Left lobe of liver (tissue), 2 donors: ENCODE measurements around the gene TXNDC9. TPM values are rescaled to one million over a fixed set of nuclear protein-coding genes. Genes with fewer than 3 reads are reported as not detected.
"Not testable (repeated sequence)": the region's sequence is repeated elsewhere in the genome, so short reads cannot be mapped to it uniquely, and the experiment has no call there.

Experiments used
- ATAC-seq: fragments of 200-7000 bp; cut with Tn5 transposase; one replicate; pipeline ENCODE4 v1.9.1; 2020; ENCODE audit warnings: mild to moderate bottlenecking, moderate library complexity
- DNase-seq: peaks from one replicate; pipeline ENCODE4 v3.0.0-alpha.2; 2020; ENCODE audit warnings: low spot score
- total RNA-seq: library from RNA; stranded (reverse); gene quantifications from one replicate; pipeline ENCODE4 v1.2.1, GENCODE V29; 2021
- donor health status: DM: no; HTN: no; CAD: no; lungs with moderate emphysema.
- donor health status: DM: no; HTN: yes; CAD: no.

TXNDC9 gene
- 8.2 TPM for total RNA-seq

GRCh38 chr2:99335911-99336803, at the start of gene TXNDC9:
TSS of gene TXNDC9 (minus strand) at chr2:99336333. CDS start at chr2:99333210, 3,123 bp downstream.
- ATAC-seq (peak; percentile 87), DNase-seq (peak; percentile 99)

GRCh38 chr2:99382143-99382542, 46.0 kb upstream of the TXNDC9 start:
- DNase-seq = no peak
- peak; percentile 82 for ATAC-seq

GRCh38 chr2:99380376-99381010, 44.4 kb upstream of the TXNDC9 start:
- DNase-seq (no peak), ATAC-seq (peak; percentile 47)

GRCh38 chr2:99377879-99378278, 41.7 kb upstream of the TXNDC9 start:
- DNase-seq (no peak), ATAC-seq (no peak)

- DNase-seq (no peak), ATAC-seq (no peak)
These were observed 40.2 kb upstream of the TXNDC9 start for GRCh38 chr2:99376254-99376864.

- DNase-seq (no peak), ATAC-seq (no peak)
These were observed 38.6 kb upstream of the TXNDC9 start for GRCh38 chr2:99374747-99375146.

- ATAC-seq = no peak
- DNase-seq = no peak
These were observed 37.0 kb upstream of the TXNDC9 start for GRCh38 chr2:99373144-99373543.

GRCh38 chr2:99368854-99369253, 32.7 kb upstream of the TXNDC9 start:
- peak; percentile 58 for ATAC-seq

GRCh38 chr2:99365661-99366060, 29.5 kb upstream of the TXNDC9 start:
- no peak for ATAC-seq
- DNase-seq = no peak

More at GRCh38 chr2:99368854-99369253, 32.7 kb upstream of the TXNDC9 start:
- not testable (repeated sequence) for DNase-seq

GRCh38 chr2:99356853-99357252, 20.7 kb upstream of the TXNDC9 start:
- ATAC-seq = no peak

GRCh38 chr2:99354825-99355224, 18.7 kb upstream of the TXNDC9 start:
- ATAC-seq, DNase-seq: not testable (repeated sequence)

More at GRCh38 chr2:99356853-99357252, 20.7 kb upstream of the TXNDC9 start:
- DNase-seq = no peak

GRCh38 chr2:99354070-99354469, 17.9 kb upstream of the TXNDC9 start:
- ATAC-seq (no peak), DNase-seq (no peak)

GRCh38 chr2:99350194-99350593, 14.1 kb upstream of the TXNDC9 start:
- no peak for DNase-seq
- no peak for ATAC-seq

- ATAC-seq (no peak), DNase-seq (no peak)
These were observed 12.0 kb upstream of the TXNDC9 start for GRCh38 chr2:99348173-99348572.

GRCh38 chr2:99346218-99346617, 10.1 kb upstream of the TXNDC9 start:
- no peak for DNase-seq
- no peak for ATAC-seq

- not testable (repeated sequence) for ATAC-seq, DNase-seq
These were observed 9.3 kb upstream of the TXNDC9 start for GRCh38 chr2:99345446-99345845.

- ATAC-seq (no peak), DNase-seq (no peak)
These were observed 6.4 kb upstream of the TXNDC9 start for GRCh38 chr2:99342536-99342935.

GRCh38 chr2:99340669-99341236, 4.6 kb upstream of the TXNDC9 start:
- no peak for DNase-seq
- ATAC-seq = no peak

- no peak for DNase-seq
These were observed 2.0 kb upstream of the TXNDC9 start for GRCh38 chr2:99338029-99338585.

GRCh38 chr2:99337113-99338028, 1.2 kb upstream of the TXNDC9 start, which contains the start of gene EIF5B:
TSS of gene EIF5B (plus strand) at chr2:99337389. CDS start at chr2:99337555, 166 bp downstream.
- peak; percentile 85 for ATAC-seq
- DNase-seq = peak; percentile 98

More at GRCh38 chr2:99338029-99338585, 2.0 kb upstream of the TXNDC9 start:
- no peak for ATAC-seq
